Caco-2 (cell line): ENCODE measurements around the gene FBN3. TPM values are rescaled to one million over a fixed set of nuclear protein-coding genes. Genes with fewer than 3 reads are reported as not detected.

Source experiments
- Bru-seq: library from RNA; stranded (reverse); fragments of 400-500 nt; gene quantifications from one replicate; lab custom pipeline; 2021; lab: Mats Ljungman, UMichigan
- BruChase-seq, 2 experiments: library from RNA; stranded (reverse); fragments of 400-500 nt; gene quantifications; one replicate each; lab custom pipeline; 2021; lab: Mats Ljungman, UMichigan
- BruUV-seq: library from RNA; stranded (reverse); fragments of 400-500 nt; replicated peaks from 2 replicates; lab custom pipeline; 2021; lab: Mats Ljungman, UMichigan
- CTCF ChIA-PET: fragments of 300-600 bp; sonication (Branson Sonifier 250); formaldehyde crosslinking; loops from one replicate; lab custom pipeline; 2022; ENCODE audit warnings: antibody characterized with exemption; lab: Charles Lee
- POLR2A ChIA-PET: fragments of 300-600 bp; sonication (Branson Sonifier 250); formaldehyde crosslinking; loops from one replicate; lab custom pipeline; 2022; ENCODE audit warnings: antibody characterized with exemption; lab: Charles Lee
- DNase-seq, 2 experiments: peaks; one replicate each; pipeline versions ENCODE4 v3.0.0 to v3.0.0-alpha.2; 2020 to 2022
- H3K27me3 ChIP-seq: replicated peaks from 2 replicates; pipeline ENCODE4 v1.6.0; 2011; ENCODE audit warnings: low read length; ENCODE audit not compliant: control insufficient read depth, insufficient read depth
- H3K36me3 ChIP-seq: 2 replicates; pipeline ENCODE4 v1.5.1; 2011; ENCODE audit warnings: low read length; ENCODE audit not compliant: control insufficient read depth, insufficient read depth
- H3K4me1 ChIP-seq: fragments of 250-450 bp; sonication (Bioruptor Pico); 2 replicates; pipeline ENCODE4 v1.5.1; 2020; ENCODE audit warnings: mild to moderate bottlenecking
- H3K4me3 ChIP-seq: 2 replicates; pipeline ENCODE4 v1.5.1; 2011; ENCODE audit warnings: low read depth, mild to moderate bottlenecking, control low read depth, low read length
- H3K9me3 ChIP-seq: fragments of 250-450 bp; sonication (Bioruptor Pico); 2 replicates; pipeline ENCODE4 v1.5.1; 2020; ENCODE audit warnings: mild to moderate bottlenecking, moderate library complexity
- H3K27ac Mint-ChIP-seq: one replicate; pipeline ENCODE4 v1.8.0; 2022; ENCODE audit warnings: mixed read lengths; ENCODE audit not compliant: unreplicated experiment
- H3K27me3 Mint-ChIP-seq: one replicate; pipeline ENCODE4 v1.8.0; 2022; ENCODE audit warnings: mixed read lengths; ENCODE audit not compliant: insufficient read depth, unreplicated experiment
- H3K36me3 Mint-ChIP-seq: one replicate; pipeline ENCODE4 v1.8.0; 2022; ENCODE audit warnings: mild to moderate bottlenecking, mixed read lengths; ENCODE audit not compliant: insufficient read depth, unreplicated experiment
- H3K4me1 Mint-ChIP-seq: one replicate; pipeline ENCODE4 v1.8.0; 2022; ENCODE audit warnings: low read depth, mixed read lengths; ENCODE audit not compliant: unreplicated experiment
- H3K4me3 Mint-ChIP-seq: one replicate; pipeline ENCODE4 v1.8.0; 2022; ENCODE audit warnings: mild to moderate bottlenecking, moderate library complexity, mixed read lengths; ENCODE audit not compliant: unreplicated experiment
- H3K9me3 Mint-ChIP-seq: one replicate; pipeline ENCODE4 v1.8.0; 2022; ENCODE audit warnings: mixed read lengths; ENCODE audit not compliant: unreplicated experiment
- CTCF ChIP-seq, 2 experiments: fragments of 200-600 bp in 1 of 2; IDR thresholded peaks; 1 replicate in 1 of 2; 2 replicates in 1 of 2; pipeline versions ENCODE4 v1.5.1 to v1.8.0; 2011 to 2022; ENCODE audit warnings: antibody characterized with exemption in 1 of 2, control low read depth in 1 of 2, inconsistent platforms in 1 of 2, low read depth in 1 of 2, low read length in 1 of 2, mild to moderate bottlenecking in 1 of 2, moderate library complexity in 1 of 2; ENCODE audit not compliant: insufficient read depth in 1 of 2, severe bottlenecking in 1 of 2, unreplicated experiment in 1 of 2
- intact Hi-C: fragments of 100-400 bp; cut with micrococcal nuclease; formaldehyde crosslinking; loops from one replicate; pipeline ENCODE4 v1.10.0; 2022; ENCODE audit not compliant: unreplicated experiment
- long read RNA-seq: library from polyadenylated mRNA; stranded (forward); transcript quantifications from one replicate; pipeline ENCODE4 v2.0.0, GENCODE V29; 2022
- total RNA-seq: library from RNA; stranded (reverse); gene quantifications from 2 replicates; pipeline ENCODE4 v1.2.3, GENCODE V29; 2022

Gene FBN3
- total RNA-seq, result 15.0 and 16.4 TPM in 2 replicates
- percentile 42 among the genes with signal in this experiment for Bru-seq, nascent RNA
- percentile 47 among the genes with signal in this experiment for BruChase-seq, experiment 1, labeled RNA remaining after a 2-hour chase
- BruChase-seq, experiment 2, labeled RNA remaining after a 6-hour chase, result percentile 53 among the genes with signal in this experiment
- long read RNA-seq, partial matches to known transcripts, result 5 of 10 reads
- long read RNA-seq, other reads (novel, unspliced or antisense), result 5 of 10 reads

DNA sequence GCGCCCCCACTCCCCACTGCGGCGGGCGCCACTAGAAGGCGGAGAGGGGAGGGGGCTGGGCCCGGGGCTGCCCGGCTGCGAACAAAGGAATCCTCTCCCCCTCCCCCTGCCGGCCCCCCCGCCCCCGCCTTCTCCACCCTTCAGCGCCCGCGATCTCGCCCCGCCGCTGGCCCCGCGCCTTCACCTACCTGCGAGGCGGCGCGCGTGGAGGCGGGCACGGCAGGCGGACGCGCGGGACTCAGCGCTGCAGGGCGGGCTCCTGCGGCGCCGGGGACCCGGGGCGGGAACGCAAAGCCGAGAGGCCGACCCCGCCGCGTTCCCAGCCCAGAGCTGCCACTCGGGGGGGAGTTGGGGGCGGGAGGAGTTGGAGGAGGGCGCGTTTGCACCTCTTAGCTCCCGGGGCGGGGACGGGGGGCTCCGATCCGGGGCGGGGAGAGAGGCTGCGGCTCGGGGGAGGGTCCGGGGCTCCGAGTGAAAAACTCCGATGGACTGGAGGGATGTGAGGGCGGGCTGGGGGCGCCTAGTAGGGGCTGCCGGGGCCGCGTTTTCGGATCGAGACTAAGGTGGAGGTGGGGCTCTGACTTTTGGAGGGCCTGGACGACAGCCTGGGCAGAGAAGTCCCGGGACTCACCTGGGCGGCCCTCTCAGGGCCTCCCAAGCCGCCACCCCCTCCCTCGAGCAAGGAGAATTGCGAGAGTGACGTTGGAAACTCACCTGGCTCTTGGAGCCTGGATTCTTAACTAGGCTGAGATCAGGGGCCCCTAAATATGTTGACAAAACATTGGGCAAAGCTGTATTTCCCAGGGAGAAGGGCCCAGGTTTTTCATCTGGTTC is at the start of gene FBN3:
FBN3 (minus strand) TSS at position 332 of the 834 bp plus-strand sequence. CDS start 2,112 bp downstream, outside the sequence.
- H3K9me3 ChIP-seq, result no peaks in the 10 kb centered on the region
- Mint-ChIP-seq H3K27ac (peak within 1 kb of the TSS; percentile 66), H3K4me3 (peak within 1 kb of the TSS; percentile 73), H3K36me3 (no peaks in the 10 kb centered on the region), H3K9me3 (no peaks in the 10 kb centered on the region), H3K27me3 (no peaks in the 10 kb centered on the region), H3K4me1 (peaks cover 21% of the 10 kb centered on the region)
- intact Hi-C loops, result loop anchor here (10.0 kb wide), 1 partner anchor 205 kb away; the partner anchor contains the start of gene TIMM44
- ChIA-PET CTCF (interaction anchor here (1.4 kb wide), 1 partner anchor 206 kb away, joined by 5 read pairs; no protein-coding TSS in a partner anchor), POLR2A (no interaction called here)
- BruUV-seq, result no TSS peak
- no peaks in the 10 kb centered on the region for H3K4me1 ChIP-seq
- H3K4me3 ChIP-seq, result peak within 1 kb of the TSS; percentile 44
- no peaks in the 10 kb centered on the region for H3K36me3 ChIP-seq
- no peak for TF ChIP-seq CTCF (IDR thresholded peaks at IDR 0.05; ENCODE audit: insufficient read depth in 1 of 2, low read depth in 1 of 2, low read length in 1 of 2, severe bottlenecking in 1 of 2, unreplicated experiment in 1 of 2)
- DNase-seq, result peak; percentile 50 to 61
- no peaks in the 10 kb centered on the region for H3K27me3 ChIP-seq

DNA sequence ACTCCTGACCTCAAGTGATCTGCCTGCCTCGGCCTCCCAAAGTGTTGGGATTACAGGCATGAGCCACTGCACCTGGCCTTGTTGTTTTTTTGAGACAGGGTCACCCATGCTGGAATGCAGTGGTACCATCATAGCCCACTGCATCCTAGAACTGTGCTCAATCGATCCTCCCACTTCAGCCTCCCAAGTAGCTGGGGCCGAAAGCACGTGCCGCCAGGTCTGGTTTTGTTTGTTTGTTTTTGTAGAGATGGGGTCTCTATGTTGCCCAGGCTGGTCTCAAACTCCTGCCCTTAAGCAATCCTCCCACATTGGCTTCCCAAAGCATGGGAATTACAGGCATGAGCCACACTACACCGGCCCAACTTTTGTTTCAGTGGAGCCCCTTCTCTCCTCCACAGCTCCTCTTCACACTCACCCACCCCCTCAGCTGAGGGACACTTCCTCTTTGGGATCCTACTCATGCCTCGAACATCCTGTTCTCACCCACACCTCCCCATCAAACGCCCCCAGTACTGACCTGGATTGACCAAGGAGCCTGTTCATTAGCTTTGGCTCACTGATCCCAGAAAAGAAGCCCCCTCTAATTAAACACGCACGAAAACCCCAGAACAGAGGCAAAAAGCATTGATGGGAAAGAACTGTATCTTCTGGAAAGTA is 47.0 kb upstream of the FBN3 start:
- TF ChIP-seq CTCF (IDR thresholded peaks at IDR 0.05; ENCODE audit: insufficient read depth in 1 of 2, low read depth in 1 of 2, low read length in 1 of 2, severe bottlenecking in 1 of 2, unreplicated experiment in 1 of 2), result no peak
- intact Hi-C loops, result no loop called here
- Histone ChIP-seq H3K4me1 (no peaks in the 10 kb centered on the region), H3K27me3 (no peaks in the 10 kb centered on the region), H3K36me3 (no peaks in the 10 kb centered on the region), H3K4me3 (no peak overlapping the region), H3K9me3 (no peaks in the 10 kb centered on the region)
- no peaks in the 10 kb centered on the region for H3K9me3 Mint-ChIP-seq
- ChIA-PET CTCF (no interaction called here), POLR2A (no interaction called here)
- no peak for DNase-seq
- no peaks in the 10 kb centered on the region for H3K27me3 Mint-ChIP-seq
- BruUV-seq, result no TSS peak
- no peaks in the 10 kb centered on the region for H3K36me3 Mint-ChIP-seq
- H3K4me1 Mint-ChIP-seq, result no peaks in the 10 kb centered on the region
- H3K27ac Mint-ChIP-seq, result no peak overlapping the region
- no peak overlapping the region for H3K4me3 Mint-ChIP-seq
